Measurements from ENCODE around the gene VSTM2A. TPM values are rescaled to one million over a fixed set of nuclear protein-coding genes. Genes with fewer than 3 reads are reported as not detected.
A peak's percentile ranks its signal among the peaks of the same experiment; 100 is the strongest.
"Not testable (repeated sequence)": the region's sequence is repeated elsewhere in the genome, so short reads cannot be mapped to it uniquely, and the experiment has no call there.

Gene VSTM2A, protein sequence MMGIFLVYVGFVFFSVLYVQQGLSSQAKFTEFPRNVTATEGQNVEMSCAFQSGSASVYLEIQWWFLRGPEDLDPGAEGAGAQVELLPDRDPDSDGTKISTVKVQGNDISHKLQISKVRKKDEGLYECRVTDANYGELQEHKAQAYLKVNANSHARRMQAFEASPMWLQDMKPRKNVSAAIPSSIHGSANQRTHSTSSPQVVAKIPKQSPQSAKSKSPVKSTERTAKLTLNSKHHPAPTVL
- 0.04 and 0.06 TPM in 2 replicates for polyA plus RNA-seq (2013)

DNA sequence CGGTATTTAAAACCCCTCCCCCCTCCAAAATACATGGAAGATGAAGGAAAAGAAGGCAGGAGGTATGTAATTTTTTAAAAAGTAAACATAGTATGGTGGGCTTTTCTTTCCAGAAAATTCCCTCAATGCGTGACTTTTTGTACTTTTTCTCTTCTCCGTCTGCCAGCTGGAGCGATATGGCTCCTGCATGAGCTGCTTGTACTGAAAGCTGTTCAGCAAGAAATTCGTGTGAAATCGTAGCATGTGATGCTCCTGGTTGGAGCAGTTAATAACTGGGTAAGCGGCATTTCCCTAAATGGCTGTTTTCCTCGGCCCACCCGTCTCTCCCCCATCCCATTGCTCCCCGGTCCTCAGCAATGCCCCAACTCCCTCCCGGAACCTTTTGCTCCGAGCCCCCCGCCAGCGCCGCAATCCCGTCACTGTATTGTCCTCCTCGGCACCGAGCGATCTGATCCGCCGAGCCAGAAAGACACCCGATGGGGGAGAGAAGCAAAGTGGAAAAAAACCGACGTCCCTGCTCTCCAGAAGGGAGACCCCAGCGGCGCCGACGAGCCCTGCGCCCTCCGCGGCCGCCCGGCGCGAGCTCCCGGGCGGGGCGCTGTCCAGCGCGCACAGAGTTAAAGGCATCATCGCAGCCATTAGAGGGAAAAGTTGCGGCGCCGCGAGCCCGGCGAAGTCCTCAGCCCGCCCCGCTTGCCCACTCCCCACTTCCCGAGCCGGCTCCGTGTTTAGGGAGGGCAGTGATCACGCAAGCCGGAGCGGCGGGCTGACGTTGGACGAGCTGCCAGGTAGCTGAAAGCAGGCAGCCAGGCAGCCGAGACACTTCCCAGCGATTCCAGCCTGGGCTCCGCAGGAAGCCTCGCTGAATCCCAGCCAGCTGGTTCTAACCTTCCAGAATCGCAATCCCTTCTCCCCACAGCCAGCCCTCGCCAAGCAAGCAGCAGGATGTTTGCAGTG is at the start of gene VSTM2A:
Gene VSTM2A, plus strand, starts transcription at position 707 of the 957 bp plus-strand sequence. CDS start 356 bp downstream, outside the sequence.
- Histone ChIP-seq H4K91ac (ENCODE audit: low read depth, low read length) (no peak within 1 kb of the TSS), H2BK5ac (ENCODE audit: low read depth, low read length, poor library complexity) (no peak within 1 kb of the TSS), H4K8ac (ENCODE audit: low read depth, low read length) (no peak within 1 kb of the TSS), H3K27ac (ENCODE audit: low read depth, low read length) (no peak within 1 kb of the TSS), H3K4me2 (ENCODE audit: low read length) (peak within 1 kb of the TSS; percentile 90), H4K12ac (ENCODE audit: low read depth, low read length) (no peak within 1 kb of the TSS), H2BK120ac (ENCODE audit: insufficient read depth, low read length, poor library complexity) (no peak within 1 kb of the TSS), H3K36me3 (ENCODE audit: control insufficient read depth in 1 of 2, insufficient read depth in 2 of 2, low read length in 2 of 2) (no peaks in the 10 kb centered on the region), H2BK12ac (ENCODE audit: low read length) (no peak within 1 kb of the TSS), H3K4me3 (ENCODE audit: low read depth, low read length) (peak within 1 kb of the TSS; percentile 64), H3K23ac (ENCODE audit: low read length) (no peak within 1 kb of the TSS), H3K9ac (ENCODE audit: low read length) (no peak within 1 kb of the TSS), H3K4ac (ENCODE audit: low read depth, low read length) (no peak within 1 kb of the TSS), H3K79me2 (ENCODE audit: control insufficient read depth, insufficient read depth, low read length, poor library complexity) (no peaks in the 10 kb centered on the region), H3K79me1 (ENCODE audit: low read length) (no peaks in the 10 kb centered on the region), H2AK5ac (ENCODE audit: low read length) (no peak within 1 kb of the TSS), H3K18ac (ENCODE audit: low read length) (no peak within 1 kb of the TSS), H3K14ac (ENCODE audit: low read length) (no peak within 1 kb of the TSS), H2AFZ (ENCODE audit: insufficient read depth, low read length, poor library complexity) (peak within 1 kb of the TSS; percentile 39), H3K4me1 (ENCODE audit: control insufficient read depth in 1 of 2, insufficient read depth in 2 of 2, low read length in 2 of 2) (peaks cover 12 to 17% of the 10 kb centered on the region in 2 experiments), H3K27me3 (ENCODE audit: insufficient read depth, low read length) (peaks cover 36% of the 10 kb centered on the region), H3K9me3 (ENCODE audit: insufficient read depth, low read depth, low read length) (peaks cover 2% of the 10 kb centered on the region)
- peak in 1 of 2 donors; percentile 10 for DNase-seq
- no CpG with 5 or more reads among the region's 64 CpGs for WGBS (ENCODE audit: extremely low coverage, insufficient coverage, insufficient read length)

GRCh38 chr7:54504531-54504930 is 37.6 kb upstream of the VSTM2A start:
- not testable (repeated sequence) for H2AK5ac ChIP-seq (ENCODE audit: low read length); H4K91ac ChIP-seq (ENCODE audit: low read depth, low read length); H3K9ac ChIP-seq (ENCODE audit: low read length); DNase-seq; H2BK12ac ChIP-seq (ENCODE audit: low read length); H3K18ac ChIP-seq (ENCODE audit: low read length); H3K27me3 ChIP-seq (ENCODE audit: insufficient read depth, low read length); H3K23ac ChIP-seq (ENCODE audit: low read length); H3K79me1 ChIP-seq (ENCODE audit: low read length); H3K36me3 ChIP-seq (ENCODE audit: control insufficient read depth in 1 of 2, insufficient read depth in 2 of 2, low read length in 2 of 2); H3K4ac ChIP-seq (ENCODE audit: low read depth, low read length); H2AFZ ChIP-seq (ENCODE audit: insufficient read depth, low read length, poor library complexity); H4K8ac ChIP-seq (ENCODE audit: low read depth, low read length); H3K4me2 ChIP-seq (ENCODE audit: low read length); H3K4me1 ChIP-seq (ENCODE audit: control insufficient read depth in 1 of 2, insufficient read depth in 2 of 2, low read length in 2 of 2); H3K14ac ChIP-seq (ENCODE audit: low read length); H3K4me3 ChIP-seq (ENCODE audit: low read depth, low read length); H3K79me2 ChIP-seq (ENCODE audit: control insufficient read depth, insufficient read depth, low read length, poor library complexity); H3K9me3 ChIP-seq (ENCODE audit: insufficient read depth, low read depth, low read length); H2BK120ac ChIP-seq (ENCODE audit: insufficient read depth, low read length, poor library complexity); H3K27ac ChIP-seq (ENCODE audit: low read depth, low read length); H4K12ac ChIP-seq (ENCODE audit: low read depth, low read length); H2BK5ac ChIP-seq (ENCODE audit: low read depth, low read length, poor library complexity)
- WGBS (ENCODE audit: extremely low coverage, insufficient coverage, insufficient read length): no CpG with 5 or more reads among the region's 12 CpGs

- Histone ChIP-seq H3K4me2 (ENCODE audit: low read length) (no peak overlapping the region), H3K4me3 (ENCODE audit: low read depth, low read length) (no peak overlapping the region), H2AK5ac (ENCODE audit: low read length) (no peak overlapping the region), H3K9me3 (ENCODE audit: insufficient read depth, low read depth, low read length) (no peaks in the 10 kb centered on the region), H2BK120ac (ENCODE audit: insufficient read depth, low read length, poor library complexity) (no peak overlapping the region), H3K4ac (ENCODE audit: low read depth, low read length) (no peak overlapping the region), H4K91ac (ENCODE audit: low read depth, low read length) (no peak overlapping the region), H3K36me3 (ENCODE audit: control insufficient read depth in 1 of 2, insufficient read depth in 2 of 2, low read length in 2 of 2) (no peaks in the 10 kb centered on the region), H4K8ac (ENCODE audit: low read depth, low read length) (no peak overlapping the region), H3K79me2 (ENCODE audit: control insufficient read depth, insufficient read depth, low read length, poor library complexity) (no peaks in the 10 kb centered on the region), H3K9ac (ENCODE audit: low read length) (no peak overlapping the region), H3K23ac (ENCODE audit: low read length) (no peak overlapping the region), H2BK12ac (ENCODE audit: low read length) (no peak overlapping the region), H3K27ac (ENCODE audit: low read depth, low read length) (no peak overlapping the region), H4K12ac (ENCODE audit: low read depth, low read length) (no peak overlapping the region), H2BK5ac (ENCODE audit: low read depth, low read length, poor library complexity) (no peak overlapping the region), H3K18ac (ENCODE audit: low read length) (no peak overlapping the region), H3K79me1 (ENCODE audit: low read length) (no peaks in the 10 kb centered on the region), H3K27me3 (ENCODE audit: insufficient read depth, low read length) (no peaks in the 10 kb centered on the region), H3K14ac (ENCODE audit: low read length) (no peak overlapping the region), H2AFZ (ENCODE audit: insufficient read depth, low read length, poor library complexity) (no peak overlapping the region), H3K4me1 (ENCODE audit: control insufficient read depth in 1 of 2, insufficient read depth in 2 of 2, low read length in 2 of 2) (no peaks in the 10 kb centered on the region)
- no peak for DNase-seq
- WGBS (ENCODE audit: extremely low coverage, insufficient coverage, insufficient read length): no CpG with 5 or more reads among the region's 1 CpG
These were observed 12.6 kb upstream of the VSTM2A start for GRCh38 chr7:54529568-54529967.

GRCh38 chr7:54538122-54538521 is 4.1 kb upstream of the VSTM2A start:
- no peak overlapping the region for H2AK5ac ChIP-seq (ENCODE audit: low read length)
- peaks cover 14% of the 10 kb centered on the region for H3K27me3 ChIP-seq (ENCODE audit: insufficient read depth, low read length)
- whole genome bisulfite sequencing (ENCODE audit: extremely low coverage, insufficient coverage, insufficient read length): no CpG with 5 or more reads among the region's 3 CpGs
- H3K79me1 ChIP-seq (ENCODE audit: low read length): no peaks in the 10 kb centered on the region
- DNase-seq: no peak
- no peak overlapping the region for H2AFZ ChIP-seq (ENCODE audit: insufficient read depth, low read length, poor library complexity)
- H3K18ac ChIP-seq (ENCODE audit: low read length): no peak overlapping the region
- H3K9ac ChIP-seq (ENCODE audit: low read length): no peak overlapping the region
- H3K4ac ChIP-seq (ENCODE audit: low read depth, low read length): no peak overlapping the region
- no peak overlapping the region for H4K12ac ChIP-seq (ENCODE audit: low read depth, low read length)
- no peak overlapping the region for H2BK12ac ChIP-seq (ENCODE audit: low read length)
- H2BK120ac ChIP-seq (ENCODE audit: insufficient read depth, low read length, poor library complexity): no peak overlapping the region
- no peak overlapping the region for H3K27ac ChIP-seq (ENCODE audit: low read depth, low read length)
- no peak overlapping the region for H3K4me2 ChIP-seq (ENCODE audit: low read length)
- peaks cover 2% of the 10 kb centered on the region for H3K9me3 ChIP-seq (ENCODE audit: insufficient read depth, low read depth, low read length)
- H4K8ac ChIP-seq (ENCODE audit: low read depth, low read length): no peak overlapping the region
- peaks cover 6 to 8% of the 10 kb centered on the region in 2 experiments for H3K4me1 ChIP-seq (ENCODE audit: control insufficient read depth in 1 of 2, insufficient read depth in 2 of 2, low read length in 2 of 2)
- H3K14ac ChIP-seq (ENCODE audit: low read length): no peak overlapping the region
- H3K23ac ChIP-seq (ENCODE audit: low read length): no peak overlapping the region
- H3K36me3 ChIP-seq (ENCODE audit: control insufficient read depth in 1 of 2, insufficient read depth in 2 of 2, low read length in 2 of 2): no peaks in the 10 kb centered on the region
- no peak overlapping the region for H3K4me3 ChIP-seq (ENCODE audit: low read depth, low read length)
- H3K79me2 ChIP-seq (ENCODE audit: control insufficient read depth, insufficient read depth, low read length, poor library complexity): no peaks in the 10 kb centered on the region
- H2BK5ac ChIP-seq (ENCODE audit: low read depth, low read length, poor library complexity): no peak overlapping the region
- no peak overlapping the region for H4K91ac ChIP-seq (ENCODE audit: low read depth, low read length)
